ENCODE data around the gene UNC45A. TPM values are rescaled to one million over a fixed set of nuclear protein-coding genes. Genes with fewer than 3 reads are reported as not detected.
A peak's percentile ranks its signal among the peaks of the same experiment; 100 is the strongest.
"Not testable (repeated sequence)": the region's sequence is repeated elsewhere in the genome, so short reads cannot be mapped to it uniquely, and the experiment has no call there.

UNC45A gene
- polyA plus RNA-seq, 4 donors: 44.9 to 75.4 (median 63.6) TPM

DNA sequence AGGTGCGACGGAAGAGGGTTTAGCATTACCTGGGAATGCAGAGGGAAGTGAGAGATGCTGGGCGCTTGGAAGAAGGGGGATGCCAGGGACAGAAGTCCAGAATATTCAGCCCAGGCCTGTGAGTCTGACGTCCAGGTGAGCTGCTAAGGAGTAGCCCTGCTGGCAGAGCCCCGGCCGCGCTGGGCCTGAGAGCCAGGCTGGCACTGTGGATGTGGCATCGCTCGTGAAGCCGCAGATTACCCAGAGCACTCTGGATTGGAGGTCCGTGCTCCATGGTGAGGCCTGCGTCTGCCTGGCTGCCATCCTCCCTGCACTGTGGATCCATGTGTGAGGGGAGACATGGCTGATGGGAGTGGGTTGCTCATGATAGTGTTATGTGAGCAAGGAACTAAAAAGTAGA lies 17.5 kb upstream of the UNC45A start:
- no peak for DNase-seq (ENCODE audit: low read depth in 4 of 4, low spot score in 3 of 4)

DNA sequence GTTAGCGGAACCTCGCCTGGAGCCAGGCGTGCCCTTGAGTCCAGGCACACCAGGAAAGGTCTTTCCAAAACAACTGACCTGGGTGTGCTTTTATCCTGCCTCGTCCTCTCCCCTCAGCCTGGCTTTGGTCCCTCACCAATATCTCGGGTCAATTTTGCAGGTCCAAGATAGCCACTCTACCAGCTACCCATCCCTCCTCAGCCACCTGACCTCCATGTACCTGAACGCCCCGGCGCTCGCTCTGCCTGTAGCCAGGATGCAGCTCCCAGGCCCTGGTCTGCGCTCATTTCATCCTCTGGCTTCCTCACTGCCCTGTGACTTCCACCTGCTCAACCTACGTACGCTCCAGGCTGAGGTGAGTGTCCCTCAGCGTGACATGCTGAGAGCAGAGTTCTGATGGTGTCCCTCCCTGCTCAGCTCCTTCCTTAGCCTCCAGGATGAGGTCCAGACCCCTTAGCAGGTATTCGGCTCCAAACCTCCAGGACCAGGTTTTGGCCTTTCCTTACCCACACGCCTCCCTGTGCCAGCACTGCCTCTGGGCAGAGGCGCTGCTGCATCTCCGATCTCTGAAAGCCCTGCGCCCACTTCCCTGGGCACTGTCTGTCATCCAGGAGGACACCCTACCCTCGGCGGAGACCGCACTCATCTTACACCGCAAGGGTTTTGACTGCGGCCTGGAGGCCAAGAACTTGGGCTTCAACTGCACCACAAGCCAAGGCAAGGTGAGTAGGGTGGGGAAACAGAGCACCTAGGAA lies 16.9 kb upstream of the UNC45A start:
- no peak for DNase-seq (ENCODE audit: low read depth in 4 of 4, low spot score in 3 of 4)

DNA sequence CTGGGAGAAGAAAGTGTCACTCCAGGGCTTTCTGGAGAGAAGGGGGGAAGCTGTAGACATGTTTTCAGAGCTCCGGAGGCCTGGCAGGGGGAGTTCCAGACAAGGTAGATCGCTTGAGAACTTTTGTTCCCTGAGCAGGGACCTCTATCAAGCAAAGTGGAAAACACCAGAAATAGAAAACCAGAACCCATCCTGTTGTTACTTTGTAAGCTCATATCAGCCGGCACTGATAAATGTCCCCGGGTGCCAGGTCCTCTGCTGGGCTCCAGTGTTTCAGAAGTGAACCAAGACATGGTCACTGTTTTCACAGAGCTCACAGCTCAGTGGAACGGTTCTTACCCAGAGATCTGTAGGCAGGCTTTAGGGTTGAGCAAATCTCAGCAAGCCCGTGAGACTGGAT lies 16.2 kb upstream of the UNC45A start:
- DNase-seq (ENCODE audit: low read depth in 4 of 4, low spot score in 3 of 4): no peak

DNA sequence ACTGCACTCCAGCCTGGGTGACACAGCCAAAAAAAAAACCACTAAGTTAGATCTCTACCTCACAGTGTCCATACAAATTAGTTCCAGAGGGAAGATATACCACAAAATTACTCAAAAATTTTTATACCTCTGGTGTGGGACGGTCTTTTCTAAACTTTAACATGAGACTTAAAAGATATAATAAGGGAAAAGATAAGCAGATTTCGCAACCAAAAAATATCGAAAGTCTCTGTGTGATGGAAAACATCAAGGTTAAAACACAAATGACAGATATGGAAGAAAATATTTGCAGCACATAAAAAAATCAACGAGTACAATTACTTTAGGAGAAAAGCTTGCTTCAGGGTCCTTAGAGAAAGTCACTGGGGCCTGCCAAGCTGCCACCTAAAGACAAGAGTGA lies 13.2 kb upstream of the UNC45A start:
- DNase-seq (ENCODE audit: low read depth in 4 of 4, low spot score in 3 of 4): no peak

DNA sequence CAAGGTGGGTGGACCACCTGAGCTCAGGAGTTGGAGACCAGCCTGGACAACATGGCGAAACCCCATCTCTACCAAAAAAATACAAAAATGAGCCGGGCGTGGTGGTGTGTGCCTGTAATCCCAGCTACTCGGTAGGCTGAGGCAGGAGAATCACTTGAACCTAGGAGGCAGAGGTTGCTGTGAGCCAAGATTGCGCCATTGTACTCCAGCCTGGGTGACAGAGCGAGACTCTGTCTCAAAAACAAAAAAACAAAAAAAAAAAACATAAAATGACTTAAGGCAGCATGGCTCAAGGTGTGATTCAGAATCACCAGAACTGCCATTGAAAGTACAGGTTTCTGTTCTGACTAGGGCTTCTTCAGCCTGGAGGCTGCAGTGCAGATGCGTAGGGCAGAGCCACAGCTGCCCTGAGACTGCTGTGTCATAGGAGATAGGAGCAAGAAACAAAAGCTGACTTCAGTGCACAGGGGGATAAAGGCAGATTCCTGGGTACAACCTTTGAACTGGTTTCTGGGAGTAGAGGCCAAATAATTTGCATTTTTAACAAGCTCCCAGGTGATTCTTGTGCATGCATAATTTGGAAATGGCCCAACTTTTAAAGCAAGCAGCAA lies 12.3 kb upstream of the UNC45A start:
- DNase-seq (ENCODE audit: low read depth in 4 of 4, low spot score in 3 of 4): not testable (repeated sequence)

DNA sequence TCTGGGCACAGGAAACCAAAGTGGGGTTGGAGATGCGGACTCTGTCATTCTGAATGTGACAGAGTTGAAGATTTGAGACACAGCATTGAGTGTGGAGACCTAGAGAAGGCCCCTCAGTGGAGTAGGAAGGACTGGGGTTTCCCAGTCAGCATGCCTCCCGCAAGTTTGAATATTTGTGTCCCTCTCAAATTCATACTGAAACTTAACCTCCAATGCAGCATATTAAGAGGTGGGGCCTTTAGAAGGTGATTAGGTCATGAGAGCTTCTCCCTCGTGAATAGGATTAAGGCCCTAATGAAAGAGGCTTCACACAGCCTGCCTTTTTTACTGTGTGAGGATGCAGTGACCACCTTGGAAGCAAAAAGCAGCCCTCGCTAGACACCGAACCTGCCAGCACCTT lies 10.7 kb upstream of the UNC45A start:
- DNase-seq (ENCODE audit: low read depth in 4 of 4, low spot score in 3 of 4): no peak

DNA sequence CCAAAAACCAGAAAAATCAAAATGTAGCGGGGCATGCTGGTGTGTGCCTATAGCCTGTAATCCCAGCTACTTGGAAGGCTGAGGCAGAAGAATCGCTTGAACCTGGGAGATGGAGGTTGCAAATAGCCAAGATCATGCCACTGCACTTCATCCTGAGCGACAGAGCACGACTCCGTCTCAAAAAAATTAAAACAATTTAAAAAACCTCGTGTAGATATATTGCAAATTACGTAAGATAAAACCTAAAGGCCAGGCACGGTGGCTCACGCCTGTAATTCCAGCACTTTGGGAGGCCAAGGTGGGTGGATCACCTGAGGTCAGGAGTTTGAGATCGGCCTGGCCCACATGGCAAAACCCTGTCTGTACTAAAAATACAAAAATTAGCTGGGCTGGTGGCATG lies 8.3 kb upstream of the UNC45A start:
- DNase-seq (ENCODE audit: low read depth in 4 of 4, low spot score in 3 of 4): not testable (repeated sequence)

DNA sequence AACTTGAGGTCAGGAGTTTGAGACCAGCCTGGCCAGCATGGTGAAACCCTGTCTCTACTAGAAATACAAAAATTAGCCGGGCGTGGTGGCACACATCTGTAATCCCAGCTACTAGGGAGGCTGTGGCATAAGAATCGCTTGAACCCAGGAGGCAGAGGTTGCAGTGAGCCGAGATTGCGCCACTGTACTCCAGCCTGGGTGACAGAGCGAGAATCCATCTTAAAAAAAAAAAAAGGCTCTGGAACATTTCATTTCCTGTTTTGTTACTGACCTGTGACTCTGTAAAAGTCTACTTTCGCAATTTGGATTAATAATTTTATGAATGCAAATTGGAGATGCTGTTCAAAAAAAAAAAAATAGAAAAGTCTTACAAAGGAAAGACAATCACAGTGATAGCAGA lies 7.0 kb upstream of the UNC45A start:
- not testable (repeated sequence) for DNase-seq (ENCODE audit: low read depth in 4 of 4, low spot score in 3 of 4)

DNA sequence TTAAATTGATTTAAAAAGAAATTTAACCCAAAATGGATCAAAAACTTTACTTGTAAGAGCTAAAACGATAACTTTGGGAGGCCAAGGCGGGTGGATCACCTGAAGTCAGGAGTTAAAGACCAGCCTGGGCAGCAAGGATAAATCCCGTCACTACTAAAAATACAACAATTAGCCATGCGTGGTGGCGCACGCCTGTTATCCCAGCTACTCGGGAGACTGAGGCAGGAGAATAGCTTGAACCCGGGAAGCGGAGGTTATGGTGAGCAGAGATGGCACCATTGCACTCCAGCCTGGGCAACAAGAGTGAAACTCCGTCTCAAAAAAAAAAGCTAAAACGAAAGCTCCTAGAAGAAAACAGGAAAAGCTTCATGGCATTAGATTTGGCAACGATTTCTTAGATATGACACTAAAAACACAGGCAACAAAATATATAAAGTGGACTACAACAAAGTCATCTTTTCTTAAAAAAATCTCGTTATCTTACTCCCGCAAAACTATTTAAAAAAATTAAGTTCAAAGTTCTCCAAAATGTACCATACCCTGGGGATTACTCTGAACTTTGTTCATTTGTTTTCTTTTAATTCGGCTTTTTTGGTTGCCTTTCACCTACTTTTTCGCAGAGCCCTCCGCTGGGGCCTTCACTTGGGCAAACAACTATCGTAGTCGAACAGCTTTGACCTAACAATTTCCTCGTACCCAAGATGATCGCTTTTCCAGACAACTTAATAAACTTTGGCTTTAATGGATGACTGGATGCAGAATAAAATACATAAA lies 5.7 kb upstream of the UNC45A start:
- DNase-seq (ENCODE audit: low read depth in 4 of 4, low spot score in 3 of 4): no peak

DNA sequence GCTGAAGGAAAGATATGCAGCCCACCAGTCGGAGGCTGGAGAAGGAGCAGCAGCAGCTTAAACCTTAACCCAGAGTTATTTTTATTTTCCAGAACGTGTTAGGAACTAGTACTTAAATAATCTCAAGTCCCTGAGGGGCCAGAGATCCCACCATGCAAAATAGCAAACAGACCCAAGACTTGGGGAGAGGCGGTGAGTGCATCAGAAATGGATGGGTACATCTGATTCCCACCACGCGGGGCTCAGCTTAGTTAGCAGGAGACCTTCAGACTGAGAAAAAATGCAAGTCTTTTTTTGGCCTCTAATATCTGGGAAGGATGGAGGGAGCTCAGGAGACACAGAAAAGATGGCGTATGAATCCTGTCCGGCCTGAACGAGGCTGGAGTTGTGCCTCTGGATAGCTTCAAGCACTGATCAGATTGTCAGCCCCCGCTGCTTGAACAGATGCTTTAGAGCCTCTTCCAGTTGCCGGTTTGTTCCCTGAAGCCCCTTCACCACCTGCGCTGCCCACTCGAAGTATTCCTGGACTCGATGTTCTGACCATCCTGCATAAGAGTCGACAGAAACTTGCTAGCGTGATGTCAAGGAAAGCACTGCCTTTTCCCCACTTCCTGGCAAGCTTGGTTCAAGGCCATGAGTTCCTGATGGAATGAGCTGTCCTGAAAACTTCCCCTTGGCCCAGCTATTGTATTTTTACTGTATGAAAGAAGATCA lies 4.1 kb upstream of the UNC45A start:
- DNase-seq (ENCODE audit: low read depth in 4 of 4, low spot score in 3 of 4): no peak

DNA sequence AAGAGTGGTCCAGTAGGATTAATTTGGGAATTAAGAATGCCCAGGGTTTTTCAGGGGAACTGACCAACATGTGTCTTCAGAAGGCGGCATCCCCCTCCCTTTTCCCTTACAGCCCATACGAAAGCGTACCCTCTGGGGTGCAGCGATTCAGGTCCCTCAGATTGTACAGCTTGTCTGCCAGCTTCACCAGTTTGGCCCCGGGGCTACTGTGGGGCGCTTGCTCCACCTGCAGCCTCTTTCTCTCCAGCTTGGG lies 3.6 kb upstream of the UNC45A start:
- DNase-seq (ENCODE audit: low read depth in 4 of 4, low spot score in 3 of 4): no peak

DNA sequence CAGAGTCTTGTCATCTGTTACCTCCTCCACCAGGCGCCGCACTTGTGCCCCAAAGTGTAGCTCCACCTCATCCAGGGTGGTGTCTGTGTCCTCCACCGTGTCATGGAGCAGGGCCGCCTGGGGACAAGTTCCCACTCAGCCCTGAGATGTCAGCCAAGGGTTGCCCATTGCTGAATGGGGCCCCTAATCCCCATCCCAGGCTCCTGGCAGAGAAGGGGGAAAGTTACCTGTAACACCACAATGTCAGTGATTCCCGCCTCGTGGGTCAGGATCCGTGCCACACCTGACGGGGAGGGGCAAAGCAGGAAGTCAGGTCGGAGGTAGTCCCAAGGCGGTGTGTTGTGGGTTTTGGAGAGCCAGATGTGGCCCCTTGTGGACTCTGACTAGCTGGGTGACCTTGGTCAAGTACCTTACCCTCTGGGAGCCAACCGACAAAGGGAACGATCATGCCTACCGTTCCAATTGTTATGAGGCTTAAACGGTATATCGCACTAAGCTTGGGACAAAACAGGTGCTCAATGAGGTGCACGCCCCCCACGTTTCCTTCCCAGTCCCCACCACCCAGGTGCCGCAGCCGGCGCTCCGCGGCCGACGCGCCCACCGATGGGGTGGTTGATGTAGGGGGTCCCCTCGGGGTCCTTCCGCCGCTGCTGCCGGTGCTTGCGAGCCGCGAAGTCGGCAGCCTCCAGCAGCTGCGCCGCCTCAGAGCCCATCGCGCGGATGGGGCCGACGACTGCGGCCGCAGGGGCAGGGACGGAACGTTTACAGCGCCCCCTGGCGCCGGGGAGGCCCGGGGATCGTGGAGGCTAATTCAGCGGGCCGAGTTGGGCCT lies 3.0 kb upstream of the UNC45A start, which contains the start of gene HDDC3:
Gene HDDC3 (minus strand): TSS at position 722 of the 832 bp plus-strand sequence. CDS start 9 bp downstream, at position 713.
- DNase-seq (ENCODE audit: low read depth in 4 of 4, low spot score in 3 of 4): peak; percentile 50 to 73 (median 71)

DNA sequence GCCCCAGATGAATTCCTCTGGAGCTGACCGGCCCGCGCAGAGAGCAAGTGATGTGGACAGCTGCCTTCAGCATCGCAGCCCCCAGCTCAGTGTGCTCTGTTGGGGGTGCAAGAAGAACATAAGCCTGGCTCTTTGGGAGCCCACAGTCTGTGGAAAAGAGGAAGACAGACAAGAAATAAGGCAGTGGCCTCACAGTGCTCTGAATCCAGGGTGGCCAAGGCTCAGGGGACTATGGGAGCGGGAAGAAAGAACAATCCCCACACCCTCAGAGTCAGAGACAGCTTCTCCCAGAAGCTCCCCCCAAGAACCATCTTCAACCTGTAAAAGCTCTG lies 2.5 kb upstream of the UNC45A start:
- DNase-seq (ENCODE audit: low read depth in 4 of 4, low spot score in 3 of 4): no peak

DNA sequence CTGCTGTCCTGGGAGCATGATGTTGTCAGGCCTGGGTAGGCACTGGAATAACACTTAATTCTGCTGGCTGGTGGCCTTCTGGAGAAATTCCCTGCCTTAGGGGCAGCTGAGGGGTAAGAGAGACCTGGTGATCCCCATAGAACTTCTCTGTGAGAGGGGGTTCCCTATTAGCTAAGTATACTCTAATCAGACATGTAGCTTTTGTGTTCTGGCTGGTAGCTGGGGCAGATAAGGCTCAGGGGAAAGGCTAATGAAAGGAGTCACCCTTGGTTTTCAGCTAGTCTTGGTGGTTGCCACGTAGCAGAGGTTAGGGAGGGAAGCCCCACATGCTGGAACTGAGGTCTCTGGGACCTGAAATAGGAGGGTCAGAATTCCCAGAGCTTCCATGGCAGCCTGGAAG lies 1.8 kb upstream of the UNC45A start:
- no peak for DNase-seq (ENCODE audit: low read depth in 4 of 4, low spot score in 3 of 4)

DNA sequence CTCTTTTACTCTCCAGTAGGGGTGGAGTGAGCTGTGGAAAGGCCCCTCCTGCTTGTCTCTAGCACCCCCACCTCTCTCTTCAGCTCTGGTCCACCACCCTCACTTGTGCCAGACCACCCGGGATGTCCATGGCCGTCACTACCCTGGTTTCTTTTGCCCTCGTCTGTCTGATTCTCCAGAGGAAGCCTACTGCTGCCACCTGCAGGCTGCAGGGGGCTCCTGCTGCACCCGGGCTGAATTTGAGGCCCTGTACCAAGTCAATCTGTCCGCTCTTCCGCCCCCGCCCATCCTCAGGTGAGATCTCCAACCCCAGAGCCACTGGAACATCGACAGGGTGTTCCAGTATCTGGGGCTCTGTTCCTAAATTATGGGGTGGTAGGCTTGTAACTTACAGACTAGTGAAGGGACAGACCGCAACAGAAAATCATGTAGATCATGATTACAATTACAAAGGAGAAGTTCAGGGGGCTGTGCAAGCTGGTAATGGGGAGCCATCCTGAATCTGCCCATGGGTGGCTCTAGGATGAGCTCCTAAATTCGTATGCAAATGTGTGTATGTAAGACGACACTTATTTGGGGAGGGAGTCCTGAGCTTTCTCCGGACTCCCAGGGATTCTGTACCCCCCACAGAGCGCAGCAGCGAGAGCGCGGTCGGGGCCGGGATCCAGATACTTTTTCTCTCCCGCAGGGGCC lies 683 bp upstream of the UNC45A start:
- peak in 3 of 4 donors; percentile 64 to 70 (median 66) for DNase-seq (ENCODE audit: low read depth in 4 of 4, low spot score in 3 of 4)

DNA sequence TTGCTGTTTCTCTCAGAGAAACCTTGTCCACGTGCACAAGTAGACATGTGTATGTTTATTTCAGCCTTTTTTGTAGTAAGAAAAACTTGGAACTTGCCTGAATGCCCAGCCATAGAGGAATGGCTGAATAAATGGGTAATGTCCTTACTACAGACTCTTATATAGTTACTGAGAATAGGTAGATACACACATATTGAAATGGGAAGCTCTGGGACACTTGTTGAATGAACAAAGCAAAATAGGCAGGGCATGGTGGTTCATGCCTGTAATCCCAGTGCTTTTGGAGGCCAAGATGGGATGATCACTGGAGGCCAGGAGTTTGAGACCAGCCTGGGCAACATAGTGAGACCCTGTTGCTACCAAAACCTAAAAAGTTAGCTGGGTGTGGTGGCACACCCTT lies 1.7 kb downstream of the UNC45A start:
- DNase-seq (ENCODE audit: low read depth in 4 of 4, low spot score in 3 of 4): no peak

DNA sequence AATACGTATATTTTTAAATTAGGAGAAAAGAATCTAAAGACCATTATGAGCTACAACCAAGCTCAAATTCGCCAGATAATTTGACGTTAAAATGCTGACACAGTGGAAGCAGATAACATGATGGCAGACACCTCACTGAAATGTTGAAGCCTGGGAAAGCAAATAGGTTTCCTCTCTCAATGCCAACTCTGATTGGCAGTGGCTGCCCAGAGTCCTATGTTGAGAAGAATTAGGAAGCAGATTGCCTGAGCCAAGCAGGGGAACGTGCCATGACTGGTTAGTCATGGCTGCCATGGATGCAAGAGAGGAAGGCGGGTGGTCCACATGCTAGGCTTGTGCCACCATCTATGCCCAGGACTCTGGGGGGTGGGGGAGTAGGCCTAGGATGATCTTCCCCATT lies 3.2 kb downstream of the UNC45A start:
- DNase-seq (ENCODE audit: low read depth in 4 of 4, low spot score in 3 of 4): no peak

DNA sequence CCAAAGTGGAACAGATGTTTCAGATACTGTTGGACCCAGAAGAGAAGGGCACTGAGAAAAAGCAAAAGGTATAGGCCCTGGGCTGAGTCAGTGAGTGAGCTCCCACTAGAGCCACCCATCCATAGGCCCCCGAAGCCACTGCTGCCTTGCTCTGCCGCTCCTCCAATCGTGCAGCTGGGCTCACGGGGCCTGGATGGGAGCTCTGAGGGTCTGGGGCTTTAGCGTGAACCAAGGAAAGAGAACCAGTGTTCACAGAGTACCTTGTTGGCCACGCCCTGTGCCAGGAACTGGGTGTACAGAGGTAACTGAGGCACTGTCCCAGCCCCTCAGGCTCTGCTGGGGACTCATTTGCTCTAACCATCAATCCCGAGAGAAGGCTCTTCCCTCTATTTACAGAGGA lies 4.7 kb downstream of the UNC45A start:
- DNase-seq (ENCODE audit: low read depth in 4 of 4, low spot score in 3 of 4): no peak

DNA sequence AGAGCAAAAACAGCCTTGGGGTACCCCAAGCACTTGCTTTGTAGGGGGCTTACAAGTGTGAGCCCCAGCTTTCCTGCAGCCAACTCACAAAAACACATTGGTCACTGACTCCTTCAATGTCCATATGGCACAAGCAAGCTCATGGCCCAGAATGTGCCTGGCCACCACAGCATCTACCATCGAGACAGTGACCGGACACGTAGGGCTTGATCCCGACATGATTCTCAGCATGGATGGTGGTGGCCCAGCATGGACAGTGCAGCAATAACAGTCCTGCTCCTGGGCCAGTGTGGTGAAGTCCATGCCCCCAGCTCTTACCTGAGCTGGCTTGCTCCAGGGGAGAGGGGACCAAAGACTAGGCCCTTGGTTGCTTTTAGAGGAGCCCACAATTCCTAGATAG lies 6.0 kb downstream of the UNC45A start:
- DNase-seq (ENCODE audit: low read depth in 4 of 4, low spot score in 3 of 4): no peak

Measured in left renal pelvis (tissue), 4 donors.